ENCODE results near the gene DPF3. TPM values are rescaled to one million over a fixed set of nuclear protein-coding genes. Genes with fewer than 3 reads are reported as not detected.

Gene DPF3
- polyA plus RNA-seq, 3 donors from 2014 or later, result 1.5 to 1.8 TPM; not detected in 1

DNA sequence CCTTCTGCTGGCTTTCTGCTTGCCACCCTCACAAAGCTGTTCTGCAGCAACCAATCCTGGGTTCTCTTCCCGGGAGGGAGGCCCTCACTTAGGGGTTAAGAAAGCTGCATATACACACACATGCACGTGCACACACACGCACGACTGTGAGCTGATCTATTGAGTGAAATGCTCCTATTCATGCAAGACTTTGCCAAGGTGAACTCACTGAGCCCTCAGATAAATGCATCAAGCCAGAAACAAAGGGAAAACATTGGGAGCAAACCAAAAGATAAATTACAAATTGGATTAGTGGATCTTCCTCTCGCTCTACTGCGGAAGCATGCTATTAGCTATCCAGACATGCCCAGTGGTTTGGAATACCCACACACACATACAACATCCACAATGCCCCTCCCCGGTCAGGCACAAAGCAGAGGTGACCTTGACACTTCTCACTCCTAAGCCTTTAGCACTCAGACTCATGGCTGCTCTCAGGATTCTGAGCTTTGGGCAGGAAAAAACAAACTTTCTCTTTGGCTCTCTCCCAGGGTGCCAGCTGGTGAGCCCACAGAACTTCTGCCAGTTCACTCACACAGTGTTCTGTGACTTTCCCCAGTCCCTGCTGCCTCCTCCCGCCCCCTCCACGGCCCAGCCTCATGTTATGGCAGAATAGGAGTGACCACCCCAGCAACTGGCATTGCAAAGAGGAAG lies 320.0 kb downstream of the DPF3 start:
- Mint-ChIP-seq H3K27ac (no peak overlapping the region), H3K36me3 (no peaks in the 10 kb centered on the region), H3K9me3 (no peaks in the 10 kb centered on the region), H3K4me1 (no peaks in the 10 kb centered on the region), H3K27me3 (ENCODE audit: low read depth in 3 of 3) (peaks cover 13 to 21% (median 16%) of the 10 kb centered on the region in 3 donors), H3K4me3 (no peak overlapping the region)
- no peak for DNase-seq

Other genes starting within 250 kb of the DPF3 start
- gene DCAF4, start 32.4 kb upstream of the DPF3 start, polyA plus RNA-seq, result 1 to 10 TPM in 2 of 3 donors, under 1 TPM in 1; 0.44 to 8.7 (median 4.5) TPM
- gene ZFYVE1, start 133.0 kb upstream of the DPF3 start, polyA plus RNA-seq, result 10 to 100 TPM in 1 of 3 donors, 1 to 10 TPM in 2; 3.4 to 10.7 (median 5.4) TPM
- gene RBM25, start 164.4 kb upstream of the DPF3 start, polyA plus RNA-seq, result 10 to 100 TPM; 19.3 to 67.4 (median 24.6) TPM
- 10 to 100 TPM; 26.8 to 43.0 (median 40.9) TPM for gene PSEN1, start 242.4 kb upstream of the DPF3 start, polyA plus RNA-seq

Data from immature natural killer cell (primary cell).